ENCODE data around the gene RFPL3.

DNA sequence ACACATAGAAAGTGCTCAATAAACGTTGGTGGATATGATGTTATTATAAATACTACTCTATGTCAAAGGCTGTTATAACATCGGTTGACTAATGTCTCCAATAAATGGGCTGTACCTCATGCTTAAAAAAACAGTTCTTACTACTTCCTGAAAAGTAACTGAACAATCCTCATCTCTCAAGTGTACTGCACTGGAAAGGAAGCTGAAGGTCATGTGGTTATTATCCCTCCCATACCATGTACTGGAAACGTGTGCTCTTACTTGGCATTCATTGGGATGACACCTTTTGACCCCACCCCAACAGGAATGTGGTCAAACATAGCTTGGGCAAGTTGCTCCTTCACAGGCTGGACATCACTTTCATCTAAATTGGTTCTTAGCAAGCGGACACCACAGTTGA, 43.8 kb downstream of the RFPL3 start:
- TF ChIP-seq, protein P1, sequence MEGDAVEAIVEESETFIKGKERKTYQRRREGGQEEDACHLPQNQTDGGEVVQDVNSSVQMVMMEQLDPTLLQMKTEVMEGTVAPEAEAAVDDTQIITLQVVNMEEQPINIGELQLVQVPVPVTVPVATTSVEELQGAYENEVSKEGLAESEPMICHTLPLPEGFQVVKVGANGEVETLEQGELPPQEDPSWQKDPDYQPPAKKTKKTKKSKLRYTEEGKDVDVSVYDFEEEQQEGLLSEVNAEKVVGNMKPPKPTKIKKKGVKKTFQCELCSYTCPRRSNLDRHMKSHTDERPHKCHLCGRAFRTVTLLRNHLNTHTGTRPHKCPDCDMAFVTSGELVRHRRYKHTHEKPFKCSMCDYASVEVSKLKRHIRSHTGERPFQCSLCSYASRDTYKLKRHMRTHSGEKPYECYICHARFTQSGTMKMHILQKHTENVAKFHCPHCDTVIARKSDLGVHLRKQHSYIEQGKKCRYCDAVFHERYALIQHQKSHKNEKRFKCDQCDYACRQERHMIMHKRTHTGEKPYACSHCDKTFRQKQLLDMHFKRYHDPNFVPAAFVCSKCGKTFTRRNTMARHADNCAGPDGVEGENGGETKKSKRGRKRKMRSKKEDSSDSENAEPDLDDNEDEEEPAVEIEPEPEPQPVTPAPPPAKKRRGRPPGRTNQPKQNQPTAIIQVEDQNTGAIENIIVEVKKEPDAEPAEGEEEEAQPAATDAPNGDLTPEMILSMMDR (IDR thresholded peaks at IDR 0.05; ENCODE audit: poor library complexity, severe bottlenecking), result no peak
- TF ChIP-seq POLR2AphosphoS5 (IDR thresholded peaks at IDR 0.05), result no peak
